HG03135 (cell line): ENCODE data around the gene TOP1.

Experiments
- ATAC-seq: cut with Tn5 transposase; IDR thresholded peaks from one replicate; pipeline ENCODE4 v1.9.1; 2021; ENCODE audit warnings: mild to moderate bottlenecking, moderate library complexity; ENCODE audit not compliant: unreplicated experiment

Gene TOP1

DNA sequence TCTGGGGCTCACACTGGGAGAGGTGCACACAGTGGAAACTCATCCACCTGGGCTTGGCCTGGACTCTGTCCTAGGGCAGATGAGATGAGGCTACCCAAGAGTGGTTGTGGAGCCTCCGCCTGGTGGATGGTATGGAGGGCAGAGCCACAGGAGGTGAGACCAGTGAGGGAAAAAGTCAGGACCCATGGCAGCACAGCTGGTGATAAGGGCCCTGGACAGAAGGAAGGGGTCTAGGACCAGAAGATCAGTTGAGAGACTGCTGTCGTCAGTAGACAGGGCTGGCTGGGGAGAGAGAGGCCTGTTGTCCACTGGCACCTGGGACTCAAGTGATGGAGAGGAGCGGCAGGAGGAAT is 138.5 kb downstream of the TOP1 start:
- ATAC-seq = no peak

DNA sequence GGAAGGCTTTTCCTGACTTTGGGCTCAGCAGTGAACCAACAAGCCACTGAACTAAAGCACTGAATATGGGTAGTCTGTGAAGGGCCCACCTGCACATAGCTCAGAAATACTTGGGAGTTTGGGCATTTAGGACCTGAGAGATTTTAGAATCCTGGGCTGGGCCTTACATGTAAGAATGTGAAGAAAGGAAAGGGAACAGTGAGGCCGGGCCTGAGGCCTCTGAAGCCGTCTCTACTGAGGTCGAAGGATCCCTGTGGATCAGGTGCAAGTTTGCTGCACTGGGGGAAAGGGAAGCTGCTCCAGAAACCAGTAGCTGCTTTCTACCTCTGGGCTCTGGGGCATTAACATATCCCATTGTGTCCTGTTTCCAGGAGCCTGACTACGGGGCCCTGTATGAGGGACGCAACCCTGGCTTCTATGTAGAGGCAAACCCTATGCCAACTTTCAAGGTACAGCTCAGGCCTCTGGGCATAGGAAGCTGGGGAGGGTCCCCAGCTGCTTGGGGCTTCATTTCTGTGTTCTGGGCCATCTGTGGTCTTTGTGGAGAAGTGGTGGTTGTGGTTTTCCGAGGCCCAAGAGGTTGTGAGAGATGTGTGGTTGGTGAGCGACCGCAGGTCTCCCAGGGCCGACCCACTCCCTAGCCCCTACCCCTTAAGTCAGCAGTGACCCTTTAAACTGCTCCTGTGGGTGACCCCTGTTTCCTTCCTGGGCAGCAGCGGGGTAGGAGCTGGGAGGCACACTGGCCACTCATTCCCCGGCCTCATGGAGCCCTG is 139.0 kb downstream of the TOP1 start:
- no peak for ATAC-seq

DNA sequence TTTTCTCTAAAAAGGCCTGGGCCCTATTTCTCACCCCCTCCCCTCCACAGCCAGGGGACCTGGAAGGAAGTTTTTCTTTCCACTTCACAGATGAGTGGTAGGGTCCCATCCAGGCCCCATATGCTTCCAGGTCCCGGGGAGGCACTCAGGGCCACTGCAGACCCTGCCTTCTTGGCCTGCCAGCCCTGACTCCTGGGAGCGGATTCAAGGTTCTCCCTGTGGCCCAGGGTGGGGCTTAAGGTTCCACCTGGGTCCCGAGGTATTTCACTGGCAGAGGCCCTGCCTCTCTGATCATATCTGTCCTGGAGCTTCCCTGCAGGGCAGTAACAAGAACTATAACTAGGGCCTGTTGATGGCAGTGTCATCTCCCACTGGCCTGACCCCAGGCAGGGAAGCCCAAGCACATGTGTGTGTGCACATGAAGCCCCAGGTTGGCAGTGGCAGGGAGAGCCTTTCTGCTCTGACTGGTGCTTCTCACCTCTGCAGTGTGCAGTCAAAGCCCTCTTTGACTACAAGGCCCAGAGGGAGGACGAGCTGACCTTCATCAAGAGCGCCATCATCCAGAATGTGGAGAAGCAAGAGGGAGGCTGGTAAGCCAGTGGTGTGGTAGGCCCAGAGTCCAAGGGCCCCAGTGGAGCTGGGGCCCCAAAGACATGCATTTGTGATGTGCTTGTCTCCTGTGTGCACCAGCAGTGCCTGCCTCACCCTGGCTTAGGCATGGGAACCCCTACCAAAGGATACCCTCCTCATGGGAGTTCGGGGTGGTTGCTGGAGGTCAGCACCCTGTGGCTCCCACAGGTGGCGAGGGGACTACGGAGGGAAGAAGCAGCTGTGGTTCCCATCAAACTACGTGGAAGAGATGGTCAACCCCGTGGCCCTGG is 139.9 kb downstream of the TOP1 start:
- ATAC-seq = no peak

DNA sequence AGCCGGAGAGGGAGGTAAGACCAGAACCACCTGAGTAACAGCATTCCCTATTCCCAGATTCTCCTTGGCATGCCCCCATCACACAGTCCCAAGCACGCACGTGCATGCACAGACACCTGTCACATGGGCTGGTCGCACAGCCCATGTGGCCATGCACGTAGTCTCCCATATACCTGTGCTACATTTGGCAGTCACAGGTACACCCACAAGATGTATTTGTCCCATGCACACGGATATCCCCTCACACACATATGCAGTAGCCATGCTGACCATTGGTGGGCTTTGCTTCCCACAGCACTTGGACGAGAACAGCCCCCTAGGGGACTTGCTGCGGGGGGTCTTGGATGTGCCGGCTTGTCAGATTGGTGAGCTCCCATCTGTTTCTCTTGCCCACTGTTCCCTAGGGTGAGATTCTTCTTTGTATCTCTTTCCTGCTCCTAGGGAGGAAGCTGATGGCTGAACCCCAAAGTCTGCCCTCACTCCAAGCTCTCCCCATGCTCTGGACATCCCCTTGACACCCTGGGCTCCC is 140.6 kb downstream of the TOP1 start:
- ATAC-seq = no peak

DNA sequence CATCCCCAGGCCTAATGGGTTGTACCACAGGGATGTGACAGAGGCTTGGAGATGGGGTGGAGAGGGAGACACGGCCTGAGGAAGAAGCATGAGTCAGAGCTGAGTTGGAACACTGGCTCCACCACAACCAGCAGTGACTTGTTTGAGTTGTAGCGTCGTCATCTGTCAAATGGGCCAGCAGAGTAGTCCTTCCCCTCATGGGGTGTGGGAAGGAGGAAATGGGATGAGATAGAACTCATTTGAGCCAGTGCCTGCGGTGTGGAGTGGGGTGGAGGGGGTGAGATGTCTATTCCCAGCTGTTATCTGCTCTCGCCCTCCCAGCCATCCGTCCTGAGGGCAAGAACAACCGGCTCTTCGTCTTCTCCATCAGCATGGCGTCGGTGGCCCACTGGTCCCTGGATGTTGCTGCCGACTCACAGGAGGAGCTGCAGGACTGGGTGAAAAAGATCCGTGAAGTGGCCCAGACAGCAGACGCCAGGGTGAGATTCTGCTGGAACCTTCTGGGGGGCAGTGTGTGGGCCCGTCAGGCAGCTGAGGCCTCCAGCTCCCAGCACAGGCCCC is 141.2 kb downstream of the TOP1 start:
- ATAC-seq = no peak

DNA sequence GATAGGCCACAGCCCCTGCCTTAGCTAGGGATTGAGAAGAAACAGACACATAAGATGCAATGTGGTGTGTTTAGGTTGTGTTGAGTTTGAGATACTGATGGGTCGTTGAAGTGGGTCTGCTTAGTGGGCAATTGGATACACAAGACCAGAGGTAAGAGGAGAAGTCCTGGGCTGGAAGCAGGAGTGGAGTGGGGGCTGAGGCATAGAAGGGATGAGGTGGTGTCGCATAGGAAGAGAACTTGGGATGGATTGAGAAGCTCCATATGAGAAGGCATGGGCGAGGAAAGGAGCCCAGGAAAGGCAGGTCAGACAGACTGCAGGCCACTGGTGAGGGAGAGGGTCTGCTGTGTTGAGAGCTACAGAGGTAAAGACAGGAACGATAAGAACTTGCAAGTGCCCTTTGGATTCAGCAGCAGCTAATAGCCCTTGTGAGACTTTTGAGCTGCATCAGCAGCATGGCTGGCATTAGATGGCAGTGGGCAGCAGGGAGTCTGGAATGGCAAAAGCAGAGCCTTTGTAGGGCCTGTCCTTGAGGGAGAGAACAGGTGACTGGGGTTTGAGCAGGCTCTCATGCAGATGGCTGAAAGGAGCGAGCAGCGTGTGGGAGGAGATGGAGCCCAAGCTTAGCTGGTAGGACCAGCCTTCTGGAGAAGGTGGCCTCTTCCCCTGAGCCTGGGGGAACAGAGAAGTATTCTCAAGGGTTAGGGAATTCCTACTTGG is 141.9 kb downstream of the TOP1 start:
- no peak for ATAC-seq

DNA sequence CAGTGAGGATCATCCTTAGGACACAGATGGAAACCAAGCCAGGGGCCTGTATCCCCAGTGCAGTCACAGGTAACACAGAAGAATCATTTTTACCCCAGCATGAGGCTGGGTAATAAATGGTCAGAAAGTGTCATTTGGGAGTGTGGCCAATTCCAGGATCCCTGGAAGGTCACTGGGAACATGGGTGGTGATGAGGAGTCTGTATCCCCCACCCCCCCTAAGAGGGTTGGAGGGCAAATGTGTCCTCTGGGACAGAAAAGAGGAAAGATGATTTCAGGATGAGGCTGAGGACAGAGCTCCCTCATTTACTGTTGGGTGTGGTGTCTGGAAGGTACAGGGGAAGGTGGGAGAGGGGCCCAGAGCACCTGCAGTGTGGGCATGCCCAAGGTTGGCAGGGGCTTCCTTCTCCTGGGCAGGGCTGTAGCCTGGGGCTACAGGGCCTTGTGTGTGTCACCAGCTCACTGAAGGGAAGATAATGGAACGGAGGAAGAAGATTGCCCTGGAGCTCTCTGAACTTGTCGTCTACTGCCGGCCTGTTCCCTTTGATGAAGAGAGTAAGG is 143.2 kb downstream of the TOP1 start:
- ATAC-seq = no peak

DNA sequence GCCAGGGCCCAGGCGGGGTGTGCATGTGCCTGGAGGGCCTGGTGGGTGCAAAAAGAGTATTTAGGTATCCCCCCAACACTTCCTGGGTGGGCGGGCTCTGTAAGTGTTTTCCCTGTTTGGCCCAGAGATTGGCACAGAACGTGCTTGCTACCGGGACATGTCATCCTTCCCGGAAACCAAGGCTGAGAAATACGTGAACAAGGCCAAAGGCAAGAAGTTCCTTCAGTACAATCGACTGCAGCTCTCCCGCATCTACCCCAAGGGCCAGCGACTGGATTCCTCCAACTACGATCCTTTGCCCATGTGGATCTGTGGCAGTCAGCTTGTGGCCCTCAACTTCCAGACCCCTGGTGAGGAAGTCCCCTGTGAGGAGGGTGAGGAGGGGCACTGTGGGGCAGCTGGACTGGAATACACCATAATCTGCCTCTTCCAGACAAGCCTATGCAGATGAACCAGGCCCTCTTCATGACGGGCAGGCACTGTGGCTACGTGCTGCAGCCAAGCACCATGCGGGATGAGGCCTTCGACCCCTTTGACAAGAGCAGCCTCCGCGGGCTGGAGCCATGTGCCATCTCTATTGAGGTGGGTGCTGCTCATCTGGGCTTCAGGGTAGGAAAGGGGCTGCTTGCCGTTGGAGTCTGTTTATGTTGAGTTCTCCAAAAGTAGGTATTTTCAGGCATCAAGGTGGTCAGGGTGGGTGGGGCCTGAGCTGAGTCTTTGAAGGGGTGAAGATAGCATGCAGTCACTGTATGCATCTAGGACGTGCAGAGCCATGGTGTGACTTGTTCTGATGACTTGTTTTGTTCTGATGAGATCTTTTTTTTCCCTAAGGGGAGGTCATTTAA is 143.9 kb downstream of the TOP1 start:
- ATAC-seq = no peak

DNA sequence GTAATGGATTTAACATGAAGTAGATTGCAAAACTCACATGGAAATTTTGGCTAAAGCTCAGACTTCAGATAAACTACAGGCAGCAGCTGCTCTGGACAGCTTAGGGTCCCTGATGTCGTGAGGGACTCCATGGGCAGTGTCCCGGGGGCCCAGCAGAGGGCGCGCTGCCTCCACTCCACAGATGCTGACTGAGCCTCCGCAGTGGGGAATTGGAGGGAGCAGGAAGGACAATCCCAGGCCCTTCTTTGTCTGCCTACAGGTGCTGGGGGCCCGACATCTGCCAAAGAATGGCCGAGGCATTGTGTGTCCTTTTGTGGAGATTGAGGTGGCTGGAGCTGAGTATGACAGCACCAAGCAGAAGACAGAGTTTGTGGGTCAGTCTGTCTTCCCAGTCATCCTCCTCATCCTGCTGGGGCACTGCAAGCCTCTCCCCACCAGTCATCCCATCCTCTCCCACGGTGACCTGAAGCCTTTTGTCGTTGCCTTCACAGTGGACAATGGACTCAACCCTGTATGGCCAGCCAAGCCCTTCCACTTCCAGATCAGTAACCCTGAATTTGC is 144.6 kb downstream of the TOP1 start:
- ATAC-seq = no peak

DNA sequence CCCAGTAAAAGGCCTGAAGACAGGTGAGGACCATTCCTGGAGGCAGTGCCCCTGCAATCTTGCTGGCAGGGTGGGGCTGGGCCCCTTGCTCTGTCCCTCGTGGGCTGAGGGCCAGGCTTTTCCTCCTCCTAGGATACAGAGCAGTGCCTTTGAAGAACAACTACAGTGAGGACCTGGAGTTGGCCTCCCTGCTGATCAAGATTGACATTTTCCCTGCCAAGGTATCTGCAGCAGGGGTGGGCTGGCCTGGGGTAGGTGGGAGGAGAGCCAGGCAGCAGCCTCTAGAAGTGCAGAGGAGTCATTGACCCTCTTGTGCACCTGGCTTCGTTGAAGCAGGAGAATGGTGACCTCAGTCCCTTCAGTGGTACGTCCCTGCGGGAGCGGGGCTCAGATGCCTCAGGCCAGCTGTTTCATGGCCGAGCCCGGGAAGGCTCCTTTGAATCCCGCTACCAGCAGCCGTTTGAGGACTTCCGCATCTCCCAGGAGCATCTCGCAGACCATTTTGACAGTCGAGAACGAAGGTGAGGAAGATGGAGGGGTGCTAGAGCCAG is 145.2 kb downstream of the TOP1 start:
- ATAC-seq = no peak
